SU-DHL-6 (cell line): Measurements from ENCODE around the gene CHRNA7.
"Not testable (repeated sequence)": the region's sequence is repeated elsewhere in the genome, so short reads cannot be mapped to it uniquely, and the experiment has no call there.

Experiments
- CTCF ChIP-seq: fragments of 200-600 bp; sonication (generic); IDR thresholded peaks from one replicate; pipeline ENCODE4 v1.5.1; 2017; ENCODE audit warnings: antibody characterized with exemption, mild to moderate bottlenecking, low read length, moderate library complexity; ENCODE audit not compliant: insufficient read depth, poor library complexity, severe bottlenecking
- EZH2phosphoT487 ChIP-seq: fragments of 200-600 bp; sonication (generic), shearing (Covaris generic); conservative IDR thresholded peaks from 2 replicates; pipeline ENCODE4 v1.6.1; 2018; ENCODE audit warnings: mild to moderate bottlenecking, antibody characterized with exemption, low read length, moderate library complexity, mixed read lengths

DNA sequence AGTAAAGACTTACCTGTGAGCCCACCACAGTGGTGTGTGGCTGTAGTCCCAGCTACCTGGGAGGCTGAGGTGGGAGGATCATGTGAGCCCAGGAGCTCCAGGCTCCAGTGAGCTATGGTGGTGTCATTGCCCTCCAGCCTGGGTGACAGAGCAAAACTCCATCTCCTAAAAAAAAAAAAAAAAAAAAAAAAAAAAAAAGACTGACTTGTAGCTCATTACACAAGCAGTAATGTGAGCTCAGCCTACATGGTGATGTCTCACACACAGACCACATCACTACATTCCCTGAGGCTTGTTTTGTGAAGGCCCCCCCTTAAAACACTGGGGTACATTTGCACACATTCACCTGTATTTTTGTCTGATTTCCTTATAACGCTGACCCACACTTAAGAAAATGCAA, 134.4 kb downstream of the CHRNA7 start:
- TF ChIP-seq CTCF, EZH2phosphoT487: not testable (repeated sequence)
